GM10266 (cell line): ENCODE results near the gene TTC9.

Source experiments
- DNase-seq: peaks from one replicate; pipeline ENCODE4 v3.0.0; 2012; ENCODE audit errors: extremely low spot score
- CTCF ChIP-seq: IDR thresholded peaks from 2 replicates; pipeline ENCODE4 v1.5.1; 2012; ENCODE audit warnings: mild to moderate bottlenecking, low read depth; ENCODE audit not compliant: control insufficient read depth, insufficient read depth; ENCODE audit errors: missing control alignments

TTC9 gene

GRCh38 chr14:70683983-70684382 lies 42.3 kb downstream of the TTC9 start:
- no peak for DNase-seq
- no peak for TF ChIP-seq CTCF

GRCh38 chr14:70685474-70686197 lies 43.9 kb downstream of the TTC9 start:
- DNase-seq: no peak
- no peak for TF ChIP-seq CTCF

DNA sequence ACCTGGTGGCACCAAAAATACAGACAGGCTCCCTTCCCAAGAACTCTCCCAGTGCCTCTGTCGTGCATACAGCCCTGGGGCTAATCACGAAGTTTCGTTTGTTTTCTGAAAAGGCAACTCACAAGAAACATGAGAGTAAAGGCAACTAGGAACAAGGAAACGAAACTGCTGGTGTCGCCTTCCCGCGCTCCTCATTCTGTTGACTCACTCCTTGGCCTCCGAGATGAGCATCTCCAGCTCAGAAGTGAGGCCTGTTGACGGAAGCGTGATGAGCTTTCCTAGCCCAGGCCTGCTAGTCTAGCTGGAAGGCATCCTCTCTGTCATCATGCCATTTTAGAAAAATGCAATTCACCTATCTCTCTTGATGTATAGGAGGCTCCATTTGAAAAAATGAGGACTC lies 50.5 kb downstream of the TTC9 start:
- no peak for DNase-seq

DNA sequence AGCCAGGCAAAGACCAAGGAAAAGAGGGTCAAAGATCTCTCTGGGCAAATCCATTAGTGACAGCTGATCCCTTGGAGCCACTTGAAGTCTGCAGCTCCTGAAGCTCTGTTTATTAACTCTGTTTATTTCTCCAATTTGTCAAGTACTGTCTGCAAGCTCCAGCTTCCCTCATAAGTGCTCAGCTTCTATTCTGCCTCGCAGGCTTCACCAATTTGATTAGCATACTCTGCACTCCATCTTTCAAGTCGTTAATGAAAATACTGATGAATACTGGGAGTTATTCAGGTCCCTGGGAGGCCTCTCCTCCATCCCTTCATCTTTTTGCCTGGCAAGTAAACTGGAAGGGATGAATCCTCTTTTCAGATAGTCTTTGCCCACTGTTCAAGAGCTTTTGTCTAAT lies 54.3 kb downstream of the TTC9 start:
- TF ChIP-seq CTCF: no peak
- no peak for DNase-seq

More for the DNA sequence above, 50.5 kb downstream of the TTC9 start:
- TF ChIP-seq CTCF: no peak

- TF ChIP-seq CTCF: no peak
- DNase-seq: no peak
Measured at GRCh38 chr14:70697701-70698100, 56.0 kb downstream of the TTC9 start.

DNA sequence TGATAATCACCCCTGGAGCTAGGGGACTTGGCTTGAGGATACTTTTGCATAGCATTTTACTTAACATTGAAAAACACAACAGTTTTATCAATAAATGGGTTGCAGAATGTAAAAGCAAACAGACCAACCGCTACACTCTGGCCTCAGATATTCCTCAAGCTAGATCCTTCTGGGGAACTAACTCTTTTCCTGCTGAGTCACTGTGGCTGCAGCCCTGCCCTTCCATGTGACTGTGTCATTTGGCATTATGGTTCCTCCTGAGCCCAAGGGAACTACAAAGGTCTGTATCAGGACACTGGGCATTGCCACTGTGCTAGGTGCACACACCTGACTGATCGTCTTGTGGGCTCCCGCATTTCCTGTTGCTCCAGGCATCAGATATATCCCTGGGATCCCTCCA lies 56.6 kb downstream of the TTC9 start:
- no peak for DNase-seq
- TF ChIP-seq CTCF: no peak

DNA sequence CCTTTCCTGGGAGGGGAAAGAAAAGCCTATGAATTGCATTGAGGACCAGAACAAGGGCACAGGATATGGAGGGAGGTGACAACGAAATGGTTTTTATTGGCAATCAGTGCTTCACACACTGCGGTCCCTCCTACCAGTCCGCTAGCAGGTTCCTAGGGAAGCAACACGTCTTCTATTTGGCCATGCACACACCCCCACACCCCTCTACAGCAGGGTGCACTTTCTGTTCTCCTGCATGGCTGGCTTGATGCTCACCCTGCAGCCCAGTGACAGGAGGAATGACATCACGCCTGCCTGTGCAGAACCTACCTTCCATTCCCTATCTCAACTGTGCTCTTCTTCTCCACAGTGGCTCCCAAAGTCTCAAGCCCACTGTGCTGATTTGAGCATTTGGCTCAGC lies 57.9 kb downstream of the TTC9 start:
- TF ChIP-seq CTCF: no peak
- no peak for DNase-seq
